GM23338 (cell line): Measurements from ENCODE around the gene ADGRL3. TPM values are rescaled to one million over a fixed set of nuclear protein-coding genes. Genes with fewer than 3 reads are reported as not detected.

Experiments used
- ATAC-seq: fragments of 200-7000 bp; cut with Tn5 transposase; 3 replicates; pipeline ENCODE4 v1.9.1; 2020
- DNase-seq: peaks from one replicate; pipeline ENCODE4 v3.0.0-alpha.2; 2015; ENCODE audit warnings: low spot score
- H2AFZ ChIP-seq: fragments of 200-600 bp; sonication (generic); 2 replicates; pipeline ENCODE4 v1.8.0; 2016; ENCODE audit warnings: antibody characterized with exemption, mild to moderate bottlenecking, moderate library complexity
- H3F3A ChIP-seq: fragments of 200-600 bp; sonication (generic); replicated peaks from 2 replicates; pipeline ENCODE4 v1.8.0; 2017; ENCODE audit warnings: antibody characterized with exemption, mixed run types, low read depth
- H3K27ac ChIP-seq: fragments of 200-600 bp; sonication (generic); 2 replicates; pipeline ENCODE4 v1.6.1; 2016; ENCODE audit warnings: low read depth
- H3K27me3 ChIP-seq: fragments of 200-600 bp; sonication (generic); 2 replicates; pipeline ENCODE4 v1.8.0; 2016; ENCODE audit warnings: mild to moderate bottlenecking, mixed run types, moderate library complexity; ENCODE audit not compliant: insufficient read depth
- H3K36me3 ChIP-seq: fragments of 200-600 bp; sonication (generic); 2 replicates; pipeline ENCODE4 v1.8.0; 2016; ENCODE audit warnings: mild to moderate bottlenecking; ENCODE audit not compliant: insufficient read depth
- H3K4me1 ChIP-seq: fragments of 200-600 bp; sonication (generic); 2 replicates; pipeline ENCODE4 v1.8.0; 2016; ENCODE audit warnings: mild to moderate bottlenecking, moderate library complexity; ENCODE audit not compliant: insufficient read depth
- H3K4me2 ChIP-seq: fragments of 200-600 bp; sonication (generic); 2 replicates; pipeline ENCODE4 v1.7.1; 2017; ENCODE audit warnings: mixed run types
- H3K4me3 ChIP-seq: fragments of 200-600 bp; sonication (generic); 2 replicates; pipeline ENCODE4 v1.6.1; 2016; ENCODE audit warnings: mixed run types
- H3K79me2 ChIP-seq: fragments of 200-600 bp; sonication (generic); replicated peaks from 2 replicates; pipeline ENCODE4 v1.8.0; 2017; ENCODE audit warnings: mild to moderate bottlenecking; ENCODE audit not compliant: insufficient read depth
- H3K9me2 ChIP-seq: fragments of 200-600 bp; sonication (generic); 2 replicates; pipeline ENCODE4 v1.8.0; 2017; ENCODE audit not compliant: insufficient read depth
- H4K20me1 ChIP-seq: fragments of 200-600 bp; sonication (generic); replicated peaks from 2 replicates; pipeline ENCODE4 v1.8.0; 2017; ENCODE audit warnings: mild to moderate bottlenecking; ENCODE audit not compliant: insufficient read depth
- H3K27ac Mint-ChIP-seq: 2 replicates; pipeline ENCODE4 v1.8.0; 2020; ENCODE audit warnings: inconsistent platforms, mild to moderate bottlenecking, moderate library complexity, mixed read lengths
- H3K27me3 Mint-ChIP-seq: 3 replicates; pipeline ENCODE4 v1.8.0; 2022; ENCODE audit warnings: low read depth, mild to moderate bottlenecking, moderate library complexity, mixed read lengths, inconsistent platforms; ENCODE audit not compliant: insufficient read depth, poor library complexity
- H3K36me3 Mint-ChIP-seq: 3 replicates; pipeline ENCODE4 v1.8.0; 2021; ENCODE audit warnings: low read depth, mild to moderate bottlenecking, inconsistent platforms, moderate library complexity, mixed read lengths
- H3K4me1 Mint-ChIP-seq: 3 replicates; pipeline ENCODE4 v1.8.0; 2020; ENCODE audit warnings: mild to moderate bottlenecking, inconsistent platforms, mixed read lengths
- H3K4me3 Mint-ChIP-seq: 3 replicates; pipeline ENCODE4 v1.8.0; 2021; ENCODE audit warnings: moderate library complexity, mild to moderate bottlenecking, inconsistent platforms, mixed read lengths
- H3K9me3 Mint-ChIP-seq: 3 replicates; pipeline ENCODE4 v1.8.0; 2020; ENCODE audit warnings: moderate library complexity, mild to moderate bottlenecking, inconsistent platforms, mixed read lengths
- EZH2phosphoT487 ChIP-seq: fragments of 200-600 bp; sonication (generic); IDR thresholded peaks from one replicate; pipeline ENCODE4 v1.8.1; 2018; ENCODE audit warnings: antibody characterized with exemption; ENCODE audit not compliant: unreplicated experiment
- JUNB ChIP-seq: IDR thresholded peaks from one replicate; pipeline ENCODE4 v1.6.1; 2016; ENCODE audit warnings: antibody characterized with exemption; ENCODE audit not compliant: unreplicated experiment
- POLR2AphosphoS5 ChIP-seq: IDR thresholded peaks from 2 replicates; pipeline ENCODE4 v1.6.1; 2016; ENCODE audit warnings: antibody characterized with exemption, low read depth
- ZNF114 ChIP-seq: fragments of 250-450 bp; sonication (Bioruptor Pico); IDR thresholded peaks from 2 replicates; pipeline ENCODE4 v1.5.0; 2020; ENCODE audit warnings: mild to moderate bottlenecking, moderate library complexity
- polyA plus RNA-seq: library from polyadenylated mRNA; unstranded; fragments of >200 nt; fragmentation: Nextera tagmentation; extraction: Ambion mirVana; gene quantifications from 2 replicates; pipeline ENCODE4 v1.2.1, GENCODE V29; 2016
- total RNA-seq: library from RNA; depleted of rRNA; stranded (reverse); fragments of >200 nt; shearing (Covaris generic); gene quantifications from 2 replicates; pipeline ENCODE4 v1.2.3, GENCODE V29; 2014
- TF ChIP-seq, protein P1 (sequence below): fragments of 250-450 bp; sonication (Bioruptor Pico); IDR thresholded peaks from 2 replicates; pipeline ENCODE4 v1.5.0; 2020; ENCODE audit warnings: mild to moderate bottlenecking, moderate library complexity
- TF ChIP-seq, protein P2 (sequence below), 2 experiments: fragments of 200-600 bp in 1 of 2; sonication (generic) in 1 of 2; conservative IDR thresholded peaks; 2 replicates each; pipeline versions ENCODE4 v1.5.1 to v1.6.1; 2016 to 2017; ENCODE audit warnings: antibody characterized with exemption in 2 of 2, low read depth in 2 of 2, mild to moderate bottlenecking in 2 of 2, moderate library complexity in 1 of 2
- TF ChIP-seq, protein P3 (sequence below): IDR thresholded peaks from 2 replicates; pipeline ENCODE4 v1.6.1; 2016; ENCODE audit warnings: antibody characterized with exemption
- TF ChIP-seq, protein P4 (sequence below): IDR thresholded peaks from one replicate; pipeline ENCODE4 v1.6.1; 2018; ENCODE audit warnings: antibody characterized with exemption; ENCODE audit not compliant: unreplicated experiment

ADGRL3 gene
- total and polyA plus RNA-seq, 2 experiments from 2014 or later = 9.7 to 16.5 TPM

DNA sequence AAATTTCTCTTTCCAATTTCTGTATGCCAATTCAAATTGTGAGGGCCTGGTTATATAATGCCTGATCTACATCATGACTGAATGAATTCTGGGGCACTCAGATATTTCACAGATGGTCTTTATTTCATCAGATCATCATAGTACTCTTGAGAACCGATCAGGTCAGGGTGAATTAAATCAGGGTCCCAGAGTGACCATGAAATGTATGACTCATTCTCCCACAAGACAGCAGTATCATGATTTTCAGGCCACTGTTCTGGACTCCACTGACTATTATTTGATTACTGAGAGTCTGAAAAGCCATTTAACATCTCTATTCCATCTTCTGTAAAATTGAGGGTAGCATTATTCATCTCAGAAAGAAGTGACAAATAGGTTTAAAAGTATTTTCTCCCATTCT lies 471.5 kb downstream of the ADGRL3 start (continued):
- TF ChIP-seq, protein P1, sequence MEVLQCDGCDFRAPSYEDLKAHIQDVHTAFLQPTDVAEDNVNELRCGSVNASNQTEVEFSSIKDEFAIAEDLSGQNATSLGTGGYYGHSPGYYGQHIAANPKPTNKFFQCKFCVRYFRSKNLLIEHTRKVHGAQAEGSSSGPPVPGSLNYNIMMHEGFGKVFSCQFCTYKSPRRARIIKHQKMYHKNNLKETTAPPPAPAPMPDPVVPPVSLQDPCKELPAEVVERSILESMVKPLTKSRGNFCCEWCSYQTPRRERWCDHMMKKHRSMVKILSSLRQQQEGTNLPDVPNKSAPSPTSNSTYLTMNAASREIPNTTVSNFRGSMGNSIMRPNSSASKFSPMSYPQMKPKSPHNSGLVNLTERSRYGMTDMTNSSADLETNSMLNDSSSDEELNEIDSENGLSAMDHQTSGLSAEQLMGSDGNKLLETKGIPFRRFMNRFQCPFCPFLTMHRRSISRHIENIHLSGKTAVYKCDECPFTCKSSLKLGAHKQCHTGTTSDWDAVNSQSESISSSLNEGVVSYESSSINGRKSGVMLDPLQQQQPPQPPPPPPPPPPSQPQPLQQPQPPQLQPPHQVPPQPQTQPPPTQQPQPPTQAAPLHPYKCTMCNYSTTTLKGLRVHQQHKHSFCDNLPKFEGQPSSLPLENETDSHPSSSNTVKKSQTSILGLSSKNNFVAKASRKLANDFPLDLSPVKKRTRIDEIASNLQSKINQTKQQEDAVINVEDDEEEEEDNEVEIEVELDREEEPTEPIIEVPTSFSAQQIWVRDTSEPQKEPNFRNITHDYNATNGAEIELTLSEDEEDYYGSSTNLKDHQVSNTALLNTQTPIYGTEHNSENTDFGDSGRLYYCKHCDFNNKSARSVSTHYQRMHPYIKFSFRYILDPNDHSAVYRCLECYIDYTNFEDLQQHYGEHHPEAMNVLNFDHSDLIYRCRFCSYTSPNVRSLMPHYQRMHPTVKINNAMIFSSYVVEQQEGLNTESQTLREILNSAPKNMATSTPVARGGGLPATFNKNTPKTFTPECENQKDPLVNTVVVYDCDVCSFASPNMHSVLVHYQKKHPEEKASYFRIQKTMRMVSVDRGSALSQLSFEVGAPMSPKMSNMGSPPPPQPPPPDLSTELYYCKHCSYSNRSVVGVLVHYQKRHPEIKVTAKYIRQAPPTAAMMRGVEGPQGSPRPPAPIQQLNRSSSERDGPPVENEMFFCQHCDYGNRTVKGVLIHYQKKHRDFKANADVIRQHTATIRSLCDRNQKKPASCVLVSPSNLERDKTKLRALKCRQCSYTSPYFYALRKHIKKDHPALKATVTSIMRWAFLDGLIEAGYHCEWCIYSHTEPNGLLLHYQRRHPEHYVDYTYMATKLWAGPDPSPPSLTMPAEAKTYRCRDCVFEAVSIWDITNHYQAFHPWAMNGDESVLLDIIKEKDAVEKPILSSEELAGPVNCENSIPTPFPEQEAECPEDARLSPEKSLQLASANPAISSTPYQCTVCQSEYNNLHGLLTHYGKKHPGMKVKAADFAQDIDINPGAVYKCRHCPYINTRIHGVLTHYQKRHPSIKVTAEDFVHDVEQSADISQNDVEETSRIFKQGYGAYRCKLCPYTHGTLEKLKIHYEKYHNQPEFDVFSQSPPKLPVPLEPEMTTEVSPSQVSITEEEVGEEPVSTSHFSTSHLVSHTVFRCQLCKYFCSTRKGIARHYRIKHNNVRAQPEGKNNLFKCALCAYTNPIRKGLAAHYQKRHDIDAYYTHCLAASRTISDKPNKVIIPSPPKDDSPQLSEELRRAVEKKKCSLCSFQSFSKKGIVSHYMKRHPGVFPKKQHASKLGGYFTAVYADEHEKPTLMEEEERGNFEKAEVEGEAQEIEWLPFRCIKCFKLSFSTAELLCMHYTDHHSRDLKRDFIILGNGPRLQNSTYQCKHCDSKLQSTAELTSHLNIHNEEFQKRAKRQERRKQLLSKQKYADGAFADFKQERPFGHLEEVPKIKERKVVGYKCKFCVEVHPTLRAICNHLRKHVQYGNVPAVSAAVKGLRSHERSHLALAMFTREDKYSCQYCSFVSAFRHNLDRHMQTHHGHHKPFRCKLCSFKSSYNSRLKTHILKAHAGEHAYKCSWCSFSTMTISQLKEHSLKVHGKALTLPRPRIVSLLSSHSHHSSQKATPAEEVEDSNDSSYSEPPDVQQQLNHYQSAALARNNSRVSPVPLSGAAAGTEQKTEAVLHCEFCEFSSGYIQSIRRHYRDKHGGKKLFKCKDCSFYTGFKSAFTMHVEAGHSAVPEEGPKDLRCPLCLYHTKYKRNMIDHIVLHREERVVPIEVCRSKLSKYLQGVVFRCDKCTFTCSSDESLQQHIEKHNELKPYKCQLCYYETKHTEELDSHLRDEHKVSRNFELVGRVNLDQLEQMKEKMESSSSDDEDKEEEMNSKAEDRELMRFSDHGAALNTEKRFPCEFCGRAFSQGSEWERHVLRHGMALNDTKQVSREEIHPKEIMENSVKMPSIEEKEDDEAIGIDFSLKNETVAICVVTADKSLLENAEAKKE (CRISPR knock-in tag) = no peak
- no peak for TF ChIP-seq EZH2phosphoT487
- no peak for TF ChIP-seq ZNF114 (CRISPR knock-in tag)
- TF ChIP-seq, protein P2, sequence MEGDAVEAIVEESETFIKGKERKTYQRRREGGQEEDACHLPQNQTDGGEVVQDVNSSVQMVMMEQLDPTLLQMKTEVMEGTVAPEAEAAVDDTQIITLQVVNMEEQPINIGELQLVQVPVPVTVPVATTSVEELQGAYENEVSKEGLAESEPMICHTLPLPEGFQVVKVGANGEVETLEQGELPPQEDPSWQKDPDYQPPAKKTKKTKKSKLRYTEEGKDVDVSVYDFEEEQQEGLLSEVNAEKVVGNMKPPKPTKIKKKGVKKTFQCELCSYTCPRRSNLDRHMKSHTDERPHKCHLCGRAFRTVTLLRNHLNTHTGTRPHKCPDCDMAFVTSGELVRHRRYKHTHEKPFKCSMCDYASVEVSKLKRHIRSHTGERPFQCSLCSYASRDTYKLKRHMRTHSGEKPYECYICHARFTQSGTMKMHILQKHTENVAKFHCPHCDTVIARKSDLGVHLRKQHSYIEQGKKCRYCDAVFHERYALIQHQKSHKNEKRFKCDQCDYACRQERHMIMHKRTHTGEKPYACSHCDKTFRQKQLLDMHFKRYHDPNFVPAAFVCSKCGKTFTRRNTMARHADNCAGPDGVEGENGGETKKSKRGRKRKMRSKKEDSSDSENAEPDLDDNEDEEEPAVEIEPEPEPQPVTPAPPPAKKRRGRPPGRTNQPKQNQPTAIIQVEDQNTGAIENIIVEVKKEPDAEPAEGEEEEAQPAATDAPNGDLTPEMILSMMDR (conservative IDR thresholded peaks at IDR 0.05; ENCODE audit: low read depth in 2 of 2) = no peak
- TF ChIP-seq JUNB = no peak

DNA sequence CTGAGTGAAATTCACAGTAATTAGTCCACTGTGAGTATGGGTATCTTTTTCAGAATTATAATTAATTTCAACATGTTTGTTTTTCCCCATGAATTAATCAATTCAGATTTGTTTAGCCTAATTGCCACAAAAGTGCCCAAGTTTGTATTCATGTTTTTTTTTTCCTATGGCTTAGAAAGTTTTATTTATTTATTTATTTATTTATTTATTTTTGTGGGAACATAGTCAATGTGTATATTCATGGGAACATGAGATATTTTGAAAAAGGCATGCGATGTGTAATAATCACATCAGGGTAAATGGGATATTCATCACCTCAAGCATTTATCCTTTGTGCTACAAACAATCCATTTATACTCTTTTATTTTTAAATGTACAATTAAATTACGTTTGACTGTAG lies 475.3 kb downstream of the ADGRL3 start:
- no peaks in the 10 kb centered on the region for H3K79me2 ChIP-seq
- DNase-seq = no peak
- no peaks in the 10 kb centered on the region for H3K4me1 ChIP-seq
- H3K27me3 ChIP-seq = no peaks in the 10 kb centered on the region
- Mint-ChIP-seq H3K4me3 (no peak overlapping the region), H3K36me3 (peaks cover 17% of the 10 kb centered on the region; the same call in 2 of the 3 replicates), H3K27ac (no peak overlapping the region), H3K4me1 (no peaks in the 10 kb centered on the region), H3K27me3 (no peaks in the 10 kb centered on the region), H3K9me3 (peaks cover 13% of the 10 kb centered on the region)
- no peak overlapping the region for H3K27ac ChIP-seq
- no peak overlapping the region for H3K4me3 ChIP-seq
- no peak overlapping the region for H2AFZ ChIP-seq
- ATAC-seq = no peak
- H3F3A ChIP-seq = no peaks in the 10 kb centered on the region
- H3K9me2 ChIP-seq = no peaks in the 10 kb centered on the region
- no peaks in the 10 kb centered on the region for H3K36me3 ChIP-seq
- no peaks in the 10 kb centered on the region for H4K20me1 ChIP-seq
- no peak overlapping the region for H3K4me2 ChIP-seq
- TF ChIP-seq POLR2AphosphoS5 = no peak
- TF ChIP-seq, protein P2 (conservative IDR thresholded peaks at IDR 0.05; ENCODE audit: low read depth in 2 of 2) = no peak
- no peak for TF ChIP-seq JUNB
- TF ChIP-seq, protein P3, sequence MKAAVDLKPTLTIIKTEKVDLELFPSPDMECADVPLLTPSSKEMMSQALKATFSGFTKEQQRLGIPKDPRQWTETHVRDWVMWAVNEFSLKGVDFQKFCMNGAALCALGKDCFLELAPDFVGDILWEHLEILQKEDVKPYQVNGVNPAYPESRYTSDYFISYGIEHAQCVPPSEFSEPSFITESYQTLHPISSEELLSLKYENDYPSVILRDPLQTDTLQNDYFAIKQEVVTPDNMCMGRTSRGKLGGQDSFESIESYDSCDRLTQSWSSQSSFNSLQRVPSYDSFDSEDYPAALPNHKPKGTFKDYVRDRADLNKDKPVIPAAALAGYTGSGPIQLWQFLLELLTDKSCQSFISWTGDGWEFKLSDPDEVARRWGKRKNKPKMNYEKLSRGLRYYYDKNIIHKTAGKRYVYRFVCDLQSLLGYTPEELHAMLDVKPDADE = no peak
- TF ChIP-seq, protein P4, sequence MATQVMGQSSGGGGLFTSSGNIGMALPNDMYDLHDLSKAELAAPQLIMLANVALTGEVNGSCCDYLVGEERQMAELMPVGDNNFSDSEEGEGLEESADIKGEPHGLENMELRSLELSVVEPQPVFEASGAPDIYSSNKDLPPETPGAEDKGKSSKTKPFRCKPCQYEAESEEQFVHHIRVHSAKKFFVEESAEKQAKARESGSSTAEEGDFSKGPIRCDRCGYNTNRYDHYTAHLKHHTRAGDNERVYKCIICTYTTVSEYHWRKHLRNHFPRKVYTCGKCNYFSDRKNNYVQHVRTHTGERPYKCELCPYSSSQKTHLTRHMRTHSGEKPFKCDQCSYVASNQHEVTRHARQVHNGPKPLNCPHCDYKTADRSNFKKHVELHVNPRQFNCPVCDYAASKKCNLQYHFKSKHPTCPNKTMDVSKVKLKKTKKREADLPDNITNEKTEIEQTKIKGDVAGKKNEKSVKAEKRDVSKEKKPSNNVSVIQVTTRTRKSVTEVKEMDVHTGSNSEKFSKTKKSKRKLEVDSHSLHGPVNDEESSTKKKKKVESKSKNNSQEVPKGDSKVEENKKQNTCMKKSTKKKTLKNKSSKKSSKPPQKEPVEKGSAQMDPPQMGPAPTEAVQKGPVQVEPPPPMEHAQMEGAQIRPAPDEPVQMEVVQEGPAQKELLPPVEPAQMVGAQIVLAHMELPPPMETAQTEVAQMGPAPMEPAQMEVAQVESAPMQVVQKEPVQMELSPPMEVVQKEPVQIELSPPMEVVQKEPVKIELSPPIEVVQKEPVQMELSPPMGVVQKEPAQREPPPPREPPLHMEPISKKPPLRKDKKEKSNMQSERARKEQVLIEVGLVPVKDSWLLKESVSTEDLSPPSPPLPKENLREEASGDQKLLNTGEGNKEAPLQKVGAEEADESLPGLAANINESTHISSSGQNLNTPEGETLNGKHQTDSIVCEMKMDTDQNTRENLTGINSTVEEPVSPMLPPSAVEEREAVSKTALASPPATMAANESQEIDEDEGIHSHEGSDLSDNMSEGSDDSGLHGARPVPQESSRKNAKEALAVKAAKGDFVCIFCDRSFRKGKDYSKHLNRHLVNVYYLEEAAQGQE = no peak
- TF ChIP-seq EZH2phosphoT487 = no peak
